EL (cell line): ENCODE data around the gene CLK2.
"Not testable (repeated sequence)": the region's sequence is repeated elsewhere in the genome, so short reads cannot be mapped to it uniquely, and the experiment has no call there.

ENCODE experiments used
- DNase-seq: peaks from one replicate; pipeline ENCODE4 v3.0.0-alpha.2; 2016

The CLK2 gene

DNA sequence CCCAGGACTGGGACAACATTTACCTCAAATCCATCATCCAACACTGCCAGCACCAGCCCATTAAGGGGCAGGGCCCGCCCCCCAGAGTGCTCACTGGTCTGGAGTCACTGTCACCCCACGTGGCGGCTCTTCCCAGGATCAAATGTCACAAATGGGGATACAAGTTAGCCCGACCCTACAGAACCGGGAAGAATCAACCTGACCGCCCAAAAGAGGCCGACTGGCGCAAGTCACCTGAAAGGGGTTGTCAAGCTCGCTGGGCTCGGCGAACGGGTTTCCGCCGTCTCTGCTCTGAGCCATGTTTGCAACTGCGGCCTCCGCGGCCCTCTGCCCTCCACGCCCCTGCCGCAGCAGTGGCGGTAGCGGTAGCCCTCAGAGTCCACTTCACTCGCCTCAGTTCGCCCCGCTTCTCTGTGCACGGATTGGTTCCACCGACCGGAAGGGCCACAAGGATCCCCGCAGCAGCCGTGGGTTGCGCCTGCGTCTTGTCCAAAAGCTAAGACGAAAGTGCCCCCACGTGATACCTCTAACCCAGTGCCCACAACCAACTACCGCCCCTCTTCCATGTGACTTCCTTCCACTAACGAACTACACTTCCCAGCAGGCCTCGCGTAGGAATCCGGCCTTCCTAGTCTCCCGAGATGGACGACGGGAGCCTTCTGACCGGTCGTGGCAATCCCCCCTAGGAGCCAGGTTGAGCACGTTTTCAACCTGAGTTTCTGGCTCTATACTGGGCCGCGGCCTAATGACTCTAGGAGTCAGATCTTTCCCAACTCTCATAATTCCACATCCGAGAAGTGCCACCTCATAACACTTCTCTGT is 11.2 kb downstream of the CLK2 start, which contains the start of gene SCAMP3:
SCAMP3 (minus strand) TSS at position 509 of the 822 bp plus-strand sequence; CDS start at position 300, 209 bp downstream.
- DNase-seq = peak; percentile 99

DNA sequence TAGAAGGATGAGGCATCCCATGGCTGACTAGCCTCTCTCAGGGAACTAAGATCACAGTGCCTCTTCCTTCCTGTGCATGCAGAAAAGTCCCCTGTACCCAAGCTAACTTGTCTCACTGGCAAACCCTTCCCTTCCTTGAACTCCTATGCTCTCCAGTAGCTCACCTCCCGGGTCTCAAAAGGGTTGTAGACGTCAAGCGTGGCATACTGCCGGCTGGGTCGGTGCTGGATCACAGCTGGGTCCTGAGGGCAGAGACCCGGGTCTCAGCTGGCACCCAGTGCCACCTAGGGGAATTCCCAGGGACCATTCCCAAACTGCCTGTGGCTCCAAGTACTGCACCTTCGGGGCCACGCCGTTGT is 11.8 kb downstream of the CLK2 start:
- peak; percentile 29 for DNase-seq

DNA sequence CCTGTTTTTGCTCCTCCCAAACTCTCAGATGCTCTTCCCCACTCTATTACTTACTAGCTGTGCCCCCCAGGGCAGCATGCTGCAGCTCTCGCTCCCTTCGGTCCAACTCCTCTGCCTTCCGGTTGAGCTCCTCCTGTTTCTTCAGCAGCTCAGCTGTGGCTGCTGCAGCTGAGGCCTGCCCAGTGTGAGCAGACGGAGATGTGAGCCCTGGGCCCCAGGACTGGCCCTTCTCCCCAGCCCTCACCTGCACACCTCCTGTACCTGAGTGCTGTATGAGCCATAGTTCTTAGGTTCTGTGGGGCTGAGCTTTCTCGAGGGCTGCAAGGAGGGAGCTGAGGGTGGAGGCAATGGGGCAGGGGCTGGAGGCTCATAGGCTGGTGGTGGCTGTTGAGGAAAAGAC is 13.0 kb downstream of the CLK2 start:
- no peak for DNase-seq

DNA sequence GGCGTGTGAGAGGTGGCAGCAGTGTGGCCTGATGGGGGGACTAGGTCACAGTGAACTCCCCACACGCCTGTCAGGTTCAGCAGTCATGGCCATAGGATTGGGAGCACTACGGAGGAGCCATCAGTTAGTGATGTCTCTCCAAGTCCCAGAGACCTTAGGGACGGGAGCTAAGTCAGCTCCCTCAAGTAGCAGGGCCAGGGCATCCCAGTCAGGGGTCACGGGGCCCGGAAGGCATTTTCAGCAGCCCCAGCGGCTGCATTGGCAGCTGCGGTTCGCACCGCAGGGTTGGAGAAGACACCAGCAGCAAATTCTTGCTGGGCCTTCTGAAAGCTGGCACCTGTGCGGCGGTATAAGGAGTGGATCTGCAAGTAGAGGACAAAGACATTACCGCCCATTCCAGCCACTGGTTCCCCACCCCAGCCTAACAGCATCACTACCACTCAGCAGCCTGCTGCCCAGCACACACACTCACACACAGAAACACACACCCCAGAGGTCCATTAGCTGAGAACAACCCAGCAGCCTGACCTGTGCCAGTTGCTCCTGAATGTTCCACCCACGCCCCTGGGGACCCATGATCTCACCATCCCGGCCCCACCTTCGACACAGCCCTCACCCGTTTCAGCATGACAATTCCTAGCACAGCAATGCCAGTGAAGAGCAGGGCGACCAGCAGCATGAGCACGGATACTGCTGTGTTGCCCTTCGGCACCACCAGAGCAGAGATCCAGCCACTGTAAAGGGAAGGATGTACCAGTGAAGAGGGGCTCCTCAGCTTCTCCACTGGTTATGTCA is 17.0 kb downstream of the CLK2 start:
- no peak for DNase-seq

DNA sequence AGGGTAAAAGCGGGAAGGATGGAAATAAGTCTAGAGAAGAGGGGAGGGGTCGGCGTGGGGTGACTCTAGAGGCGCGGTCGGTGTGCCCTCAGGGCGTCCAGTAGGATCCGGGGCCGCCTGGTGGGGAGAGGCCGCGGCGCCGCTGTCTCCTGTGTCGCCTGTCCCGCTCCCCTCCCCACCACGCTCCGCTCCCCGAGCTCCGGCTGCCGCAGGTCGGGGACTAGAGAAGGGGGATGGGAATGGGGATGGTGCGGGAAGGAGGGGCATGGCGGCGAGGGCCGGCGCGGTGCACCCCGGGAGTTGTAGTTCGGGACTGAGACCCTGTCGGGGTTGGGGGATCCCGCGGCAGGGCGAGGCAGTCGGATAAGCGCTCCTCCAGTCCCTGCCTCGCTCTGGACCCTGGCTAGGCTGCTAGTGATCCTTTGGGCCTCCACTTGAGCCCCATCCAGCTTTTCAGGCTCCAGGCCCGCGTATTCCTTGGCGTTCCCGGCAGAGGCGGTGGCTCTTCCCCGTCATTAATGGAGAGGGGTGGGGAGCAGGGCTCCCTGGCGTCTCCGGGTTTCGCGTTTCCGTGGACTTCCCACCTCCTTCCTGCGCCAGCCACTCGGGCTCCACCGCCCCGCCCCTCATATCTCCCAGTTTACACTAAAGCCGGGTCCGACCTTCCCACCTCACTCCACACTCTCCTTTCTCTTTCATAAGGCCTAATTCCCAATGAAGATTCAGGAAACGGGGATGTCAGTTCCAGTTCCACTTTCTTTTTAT is 17.9 kb downstream of the CLK2 start, which contains the start of gene ENTREP3:
ENTREP3 (minus strand) TSS at position 241 of the 765 bp plus-strand sequence. CDS start 606 bp downstream, outside the sequence.
- peak; percentile 87 for DNase-seq

DNA sequence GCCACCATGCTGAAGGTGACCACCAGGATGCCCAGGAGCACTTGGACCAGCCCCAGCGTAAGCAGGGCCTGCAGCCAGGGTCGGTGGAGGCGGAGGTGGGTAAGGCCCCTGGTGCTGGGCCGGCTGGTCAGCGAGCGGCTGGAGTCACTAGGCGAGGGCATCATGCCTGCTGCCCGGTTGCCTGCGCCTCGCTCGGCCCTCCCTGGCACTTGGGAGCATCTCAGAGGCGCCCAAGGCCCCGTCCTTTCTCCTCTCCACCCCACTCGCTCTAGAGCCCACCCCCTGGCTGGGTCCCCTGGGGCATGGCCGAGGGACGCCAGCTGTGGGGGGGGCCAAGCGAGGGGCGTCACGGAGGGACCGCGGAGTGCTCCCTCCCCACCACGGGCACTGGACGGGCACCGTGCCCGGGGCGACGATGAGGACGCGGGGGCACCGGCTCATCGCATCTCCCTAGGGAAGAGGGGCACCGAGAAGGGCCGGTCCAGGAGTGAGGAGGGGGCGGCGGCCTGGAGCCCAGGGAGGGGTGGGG is 18.5 kb downstream of the CLK2 start:
- peak; percentile 39 for DNase-seq

DNA sequence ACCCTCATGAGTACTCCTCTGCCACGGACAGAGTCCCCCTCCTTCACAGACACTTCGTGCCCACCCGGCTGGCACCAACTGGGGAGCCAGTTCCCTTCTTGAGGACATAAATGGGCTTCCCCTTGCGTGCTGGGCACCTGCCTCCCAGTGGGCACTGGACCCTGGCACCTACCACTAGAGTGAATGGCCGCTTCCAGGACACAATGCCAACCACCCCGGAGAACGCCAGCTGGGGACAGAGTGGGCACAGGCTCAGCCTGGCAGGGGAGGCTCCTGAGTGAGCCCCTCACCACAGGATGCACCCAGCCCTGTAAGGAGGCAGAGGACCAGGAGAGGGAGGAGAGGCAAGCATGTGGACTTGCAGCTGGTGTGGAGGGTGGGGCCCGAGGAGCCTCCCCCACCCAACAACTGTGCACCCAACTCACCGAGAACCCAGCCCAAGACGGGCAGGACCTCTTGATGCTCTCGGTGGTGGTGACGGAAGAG is 19.0 kb downstream of the CLK2 start:
- DNase-seq = peak; percentile 21

DNA sequence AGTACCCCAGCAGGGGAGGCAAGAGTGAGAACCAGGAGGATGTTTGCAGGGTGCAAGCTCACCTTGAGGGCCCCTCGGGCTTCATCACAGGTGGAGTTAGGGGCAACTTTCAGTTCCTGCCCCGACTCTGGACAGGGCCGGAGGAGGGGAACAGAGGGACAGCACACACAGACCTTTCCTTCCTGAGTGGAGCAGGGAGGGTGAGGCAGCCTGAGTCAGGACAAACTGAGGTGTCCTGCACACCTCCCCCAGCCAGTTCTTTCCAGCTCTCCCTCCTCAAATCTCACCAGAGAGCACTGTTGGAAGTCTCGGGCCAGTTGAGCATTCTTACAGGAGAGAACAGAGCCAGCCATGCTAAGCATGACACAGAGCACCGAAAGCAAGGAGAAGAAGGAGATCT is 19.5 kb downstream of the CLK2 start:
- DNase-seq = peak; percentile 21

DNA sequence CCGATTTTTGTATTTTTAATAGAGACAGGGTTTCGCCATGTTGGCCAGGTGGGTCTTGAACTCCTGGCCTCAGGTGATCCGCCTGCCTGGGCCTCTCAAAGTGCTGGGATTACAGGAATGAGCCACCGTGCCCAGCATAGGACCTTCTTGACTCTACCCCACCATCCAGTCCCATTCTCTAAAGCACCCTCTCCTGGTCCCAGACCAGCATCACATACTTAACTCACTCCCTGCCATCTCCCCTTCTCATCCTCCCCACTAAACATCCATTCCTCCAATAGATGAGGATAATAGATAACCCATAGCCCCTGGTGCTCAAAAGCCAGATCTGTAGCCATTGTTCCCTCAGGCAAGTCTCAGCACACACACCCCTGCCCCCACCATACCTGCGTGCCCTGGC is 20.1 kb downstream of the CLK2 start:
- no peak for DNase-seq

DNA sequence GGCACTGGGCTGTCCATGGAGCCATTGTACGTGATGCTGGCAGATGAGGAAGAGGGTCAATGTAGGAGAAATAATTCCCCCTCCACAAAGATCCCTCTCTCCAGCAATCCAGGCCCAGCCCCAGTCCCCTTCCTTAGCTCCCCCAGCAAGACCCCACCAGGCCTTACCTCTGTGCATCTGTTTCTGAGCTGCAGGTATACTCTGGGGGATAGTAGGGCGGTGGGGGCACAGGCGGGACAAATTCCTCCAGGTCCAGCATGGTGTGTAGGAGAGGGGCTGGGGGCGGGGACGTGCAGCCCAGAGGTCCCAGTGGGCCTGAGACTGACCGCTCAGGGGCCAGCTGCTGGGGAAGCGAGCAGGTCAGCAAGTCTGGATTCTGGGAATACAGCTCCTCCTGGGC is 21.7 kb downstream of the CLK2 start:
- DNase-seq = no peak

DNA sequence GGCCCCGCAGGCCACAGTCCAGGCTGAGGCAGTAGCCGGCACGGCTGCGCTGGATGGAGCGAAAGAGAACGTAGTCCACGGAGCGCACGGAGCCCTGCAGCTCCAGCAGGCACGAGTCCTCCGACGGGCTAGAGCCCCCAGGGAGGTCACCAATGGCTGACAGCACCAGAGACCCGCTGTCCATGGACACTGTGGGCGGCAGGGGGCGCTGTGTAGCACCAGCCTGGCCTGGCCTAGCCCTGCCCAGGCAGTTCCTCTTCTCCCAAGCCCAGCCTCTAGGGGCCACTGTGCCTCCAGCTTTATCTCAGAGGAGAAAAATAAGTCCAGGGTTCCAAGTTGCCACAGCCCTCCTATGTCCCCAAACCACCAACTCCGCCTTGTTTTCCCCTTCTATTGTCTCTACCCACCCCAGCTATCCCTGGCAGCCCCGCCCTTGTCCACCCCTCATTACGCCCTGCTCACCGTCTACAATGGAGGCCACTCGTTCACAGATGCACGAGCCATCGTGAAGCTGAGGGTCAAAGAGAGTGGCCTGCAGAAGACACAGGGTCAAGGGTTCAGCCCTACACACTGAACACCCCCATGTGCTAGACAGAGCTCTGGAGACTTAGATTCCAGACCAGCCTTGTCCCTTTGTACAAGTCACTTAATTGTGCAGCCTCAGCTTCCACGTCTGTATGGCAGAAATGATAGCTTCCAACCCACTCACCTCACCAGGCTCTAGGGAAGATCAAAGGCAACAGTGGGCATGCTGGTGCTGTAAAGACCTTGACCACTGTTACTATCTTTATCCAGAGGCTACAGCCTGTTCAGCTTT is 22.5 kb downstream of the CLK2 start:
- peak; percentile 88 for DNase-seq

DNA sequence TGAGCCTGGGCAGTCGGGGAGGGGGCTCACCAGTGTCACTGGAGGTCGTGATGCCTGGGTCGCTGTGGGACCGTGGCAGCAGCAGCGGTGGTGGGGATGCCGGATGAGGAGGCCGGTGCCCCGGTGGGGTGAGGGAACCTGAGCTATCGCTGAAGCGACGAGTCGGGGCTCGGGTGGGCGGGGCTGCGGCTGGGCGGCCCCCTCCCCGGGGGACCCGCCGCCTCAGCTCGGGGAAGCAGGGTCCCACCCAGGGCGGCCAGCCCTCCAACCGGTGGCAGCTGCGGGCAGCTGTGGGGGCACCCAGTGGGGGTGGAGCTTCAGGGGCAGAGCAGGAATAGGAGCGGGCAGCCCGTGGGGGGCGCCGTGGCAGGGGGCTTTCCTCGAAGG is 23.1 kb downstream of the CLK2 start:
- no peak for DNase-seq

DNA sequence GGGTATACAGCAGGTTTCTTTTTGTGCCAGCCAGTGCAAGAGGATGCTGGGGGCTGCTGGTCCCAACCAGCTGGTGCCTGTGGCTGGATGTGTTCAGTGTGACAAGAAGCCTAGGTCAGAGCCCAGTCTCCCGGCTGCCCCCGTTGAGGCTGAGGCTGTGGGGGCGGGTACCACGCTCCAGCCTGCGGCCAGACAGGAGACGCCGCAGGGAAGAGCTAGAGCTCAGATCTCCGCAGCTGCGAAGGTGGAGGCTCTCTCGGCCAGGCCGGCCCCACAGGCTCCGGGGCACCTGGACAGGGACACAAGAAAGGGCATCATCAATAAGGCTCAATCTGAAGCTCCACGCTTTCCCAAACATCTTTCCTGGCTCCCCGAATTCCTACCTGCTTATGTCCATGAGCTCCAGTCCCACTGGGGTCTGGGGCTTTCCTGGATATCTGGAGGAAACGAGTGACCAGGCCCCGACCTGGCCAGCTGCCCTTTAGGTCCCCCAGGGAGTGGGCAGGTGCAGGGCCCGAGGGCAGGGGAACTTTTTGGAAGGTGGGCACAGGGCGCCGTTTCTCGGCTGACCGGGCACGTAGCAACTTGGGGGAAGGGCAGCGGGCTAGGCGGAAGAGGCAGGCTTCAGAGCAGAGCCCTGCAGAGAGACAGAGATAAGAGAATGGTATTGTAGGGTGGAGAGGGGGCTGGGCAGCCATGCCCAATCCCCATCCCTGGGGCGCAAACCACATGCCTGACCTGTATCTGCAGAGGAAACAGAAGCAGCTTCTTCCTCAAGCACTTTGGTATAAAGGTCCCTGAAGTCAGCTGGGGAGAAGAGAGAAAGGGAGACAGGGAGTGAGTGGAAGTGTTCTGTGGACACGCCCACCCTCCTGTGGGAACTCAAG is 25.4 kb downstream of the CLK2 start:
- DNase-seq = no peak

DNA sequence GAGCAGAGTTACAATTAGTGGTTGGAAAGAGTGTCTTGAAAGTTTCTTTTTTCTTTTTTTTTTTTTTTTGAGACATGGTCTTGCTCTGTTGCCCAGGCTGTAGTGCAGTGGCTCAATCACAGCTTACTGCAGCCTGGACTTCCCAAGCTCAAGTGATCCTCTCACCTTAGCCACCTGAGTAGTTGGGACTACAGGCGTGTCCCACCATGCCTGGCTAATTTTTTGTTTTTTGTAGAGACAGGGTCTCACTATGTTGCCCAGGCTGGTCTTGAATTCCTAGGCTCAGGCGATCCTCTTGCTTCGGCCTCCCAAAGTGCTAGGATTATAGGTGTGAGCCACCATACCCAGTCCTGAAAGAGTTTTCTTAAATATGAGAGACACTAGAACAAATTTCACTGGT is 26.5 kb downstream of the CLK2 start:
- not testable (repeated sequence) for DNase-seq

DNA sequence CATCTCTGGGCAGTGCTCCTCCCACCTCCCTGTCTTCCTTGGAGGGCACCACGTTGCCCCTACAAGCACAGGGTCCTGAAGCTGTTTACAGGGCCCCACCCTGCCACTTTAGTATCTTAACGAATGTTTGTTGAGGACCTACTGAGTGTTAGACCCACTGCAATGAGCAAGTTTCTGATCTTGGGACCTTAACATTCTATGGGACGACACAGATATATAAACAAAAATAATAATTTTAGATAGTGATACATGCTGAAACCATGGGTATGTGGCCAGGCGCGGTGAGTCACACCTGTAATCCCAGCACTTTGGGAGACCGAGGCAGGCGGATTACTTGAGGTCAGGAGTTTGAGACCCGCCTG is 28.2 kb downstream of the CLK2 start:
- DNase-seq = no peak

DNA sequence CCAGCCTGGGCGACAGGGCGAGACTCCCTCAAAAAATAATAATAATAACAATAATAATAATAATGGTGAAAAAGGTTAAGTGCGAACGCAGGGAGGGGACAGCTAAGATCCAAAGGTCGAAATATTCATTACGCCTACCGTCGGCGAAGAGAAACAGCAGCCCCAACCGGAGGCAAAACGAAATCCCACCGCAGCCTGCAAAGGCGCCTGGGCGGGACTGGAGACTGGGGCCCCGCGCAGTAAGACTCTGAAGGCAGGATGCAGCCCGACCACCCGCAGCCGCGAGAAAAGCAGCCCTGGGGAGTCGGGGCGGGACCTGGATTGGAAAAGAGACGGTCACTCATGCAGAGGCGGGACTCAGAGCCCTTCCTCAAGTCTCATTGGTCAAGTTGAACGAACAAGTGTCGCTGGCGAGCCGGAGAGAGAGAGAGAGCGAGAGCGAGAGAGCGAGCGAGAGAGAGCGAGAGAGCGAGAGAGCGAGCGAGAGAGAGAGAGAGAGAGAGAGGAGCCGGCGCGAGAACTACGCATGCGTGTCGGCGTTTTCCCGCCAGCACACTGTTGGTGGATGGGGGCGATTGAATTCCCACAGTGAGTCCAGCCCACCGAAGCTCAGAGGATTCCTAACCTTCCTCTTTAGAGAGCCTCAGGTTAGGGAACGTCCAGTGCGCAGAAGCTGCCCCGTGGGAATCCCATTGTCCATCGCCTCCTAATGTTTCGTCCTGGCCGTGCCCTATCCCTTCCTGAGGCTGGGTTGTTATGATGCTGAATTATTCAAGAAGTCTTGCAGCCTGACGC is 28.7 kb downstream of the CLK2 start:
- DNase-seq = peak; percentile 100

DNA sequence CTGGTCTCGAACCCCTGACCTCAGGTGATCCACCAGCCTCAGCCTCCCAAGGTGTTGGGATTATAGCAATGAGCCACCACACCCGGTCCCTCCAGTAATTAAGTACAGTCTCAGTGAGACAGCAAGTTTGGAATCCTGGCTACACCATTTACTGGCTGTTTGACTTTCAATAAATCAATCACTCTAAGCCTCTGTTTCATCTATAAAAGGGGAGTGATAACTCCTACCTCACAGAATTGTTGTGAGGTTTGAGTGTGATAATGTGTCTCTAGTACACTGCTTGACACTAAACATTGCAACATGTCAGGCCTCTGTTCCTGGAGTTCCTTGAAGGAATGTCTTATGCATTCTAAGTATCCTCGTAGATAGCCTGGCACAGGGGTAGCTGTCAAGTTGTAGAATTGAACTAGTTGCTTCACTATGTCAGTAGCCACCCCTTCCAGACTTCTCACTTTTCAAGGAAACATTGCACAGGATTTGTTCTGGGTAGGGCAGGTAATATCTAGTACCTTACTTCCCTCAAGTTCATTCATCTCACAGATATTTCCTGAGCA is 30.4 kb downstream of the CLK2 start:
- no peak for DNase-seq

DNA sequence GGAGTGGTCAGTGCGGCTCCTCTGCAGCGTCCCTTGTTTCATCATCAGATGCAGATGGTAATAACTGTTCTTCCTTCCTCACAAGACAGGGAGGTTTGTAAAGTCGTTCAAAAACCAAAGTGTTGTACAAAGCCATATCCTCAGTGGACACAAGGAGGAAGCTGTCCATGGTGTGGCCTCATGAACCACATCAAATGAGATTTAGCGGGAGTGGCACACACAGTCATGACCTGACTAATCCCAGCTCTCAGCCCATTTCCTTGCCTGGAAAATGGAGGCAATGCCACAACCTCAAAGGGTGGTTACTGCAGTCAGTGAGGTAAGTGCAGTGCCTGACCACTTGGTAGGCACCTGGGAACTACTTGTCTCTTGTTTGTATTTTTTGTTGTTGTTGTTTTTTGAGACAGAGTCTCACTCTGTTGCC is 31.5 kb downstream of the CLK2 start:
- DNase-seq = no peak

DNA sequence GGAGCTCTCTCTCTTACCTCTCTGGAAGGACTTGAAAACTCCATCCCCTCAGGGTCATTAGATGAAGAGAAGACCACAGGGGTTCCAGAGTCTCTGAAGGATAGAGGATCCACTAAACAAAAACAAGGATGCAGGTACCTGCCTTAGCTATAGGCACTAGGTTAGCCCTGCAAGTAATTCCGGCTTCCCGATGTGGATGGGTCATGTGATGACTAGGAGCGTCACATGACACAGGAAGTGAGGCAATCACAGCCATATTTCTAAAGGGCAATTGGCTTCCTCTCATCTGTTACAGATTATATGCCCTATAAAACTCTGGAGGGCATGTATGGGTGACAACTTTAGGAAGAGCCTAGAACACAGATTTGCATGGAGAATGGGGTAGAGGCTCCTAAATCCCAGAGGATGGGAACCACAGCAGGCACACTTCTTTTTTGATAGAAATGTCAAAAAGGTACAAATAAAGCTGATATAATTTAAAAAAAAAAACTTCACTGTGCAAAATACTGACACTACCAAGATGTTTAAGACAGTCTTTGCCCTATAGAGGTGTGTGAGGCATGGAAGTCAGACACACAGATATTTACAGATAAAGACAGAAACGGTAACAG is 32.1 kb downstream of the CLK2 start:
- DNase-seq = peak; percentile 89
